Upper lobe of right lung (tissue), 1 donor: ENCODE measurements around the gene GSAP. TPM values are rescaled to one million over a fixed set of nuclear protein-coding genes. Genes with fewer than 3 reads are reported as not detected.

Experiments
- ATAC-seq: fragments of 200-7000 bp; cut with Tn5 transposase; one replicate; pipeline ENCODE4 v1.9.1; 2020; ENCODE audit warnings: mild to moderate bottlenecking, moderate library complexity
- DNase-seq: peaks from one replicate; pipeline ENCODE4 v3.0.0-alpha.2; 2020
- H3K27ac ChIP-seq: fragments of 200-600 bp; one replicate; pipeline ENCODE4 v1.8.0; 2022
- H3K27me3 ChIP-seq: fragments of 200-600 bp; one replicate; pipeline ENCODE4 v1.8.0; 2022; ENCODE audit warnings: mild to moderate bottlenecking
- H3K36me3 ChIP-seq: fragments of 200-600 bp; one replicate; pipeline ENCODE4 v1.8.0; 2022
- H3K4me1 ChIP-seq: fragments of 200-600 bp; one replicate; pipeline ENCODE4 v1.8.0; 2022
- H3K4me3 ChIP-seq: fragments of 200-600 bp; one replicate; pipeline ENCODE4 v1.8.0; 2022; ENCODE audit warnings: mild to moderate bottlenecking
- H3K9me3 ChIP-seq: fragments of 200-600 bp; one replicate; pipeline ENCODE4 v1.8.0; 2022
- CTCF ChIP-seq: fragments of 200-600 bp; IDR thresholded peaks from one replicate; pipeline ENCODE4 v1.8.0; 2022; ENCODE audit warnings: antibody characterized with exemption
- intact Hi-C: fragments of 100-400 bp; cut with DNase I; formaldehyde crosslinking; loops from one replicate; pipeline ENCODE4 v1.11.0; 2022
- total RNA-seq: library from RNA; stranded (reverse); fragmentation: NEBNext Ultra II Directional; extraction: Animal tissue kit (Norgen Biotek cat#: 25700); gene quantifications from one replicate; pipeline ENCODE4 v1.2.1, GENCODE V29; 2021
- donor health status: DM: no; HTN: yes; CAD: no; lungs with severe emphysema.

Gene GSAP
- total RNA-seq, 1 donor from 2014 or later: 64.9 TPM

- H3K27me3 ChIP-seq: no peaks in the 10 kb centered on the region
- ATAC-seq (no peak), DNase-seq (no peak)
- H3K4me1 ChIP-seq: peaks cover 26% of the 10 kb centered on the region
- H3K9me3 ChIP-seq: no peaks in the 10 kb centered on the region
- peak overlapping the region; percentile 95 for H3K27ac ChIP-seq
- peak overlapping the region; percentile 72 for H3K4me3 ChIP-seq
- no peaks in the 10 kb centered on the region for H3K36me3 ChIP-seq
- no peak for TF ChIP-seq CTCF
- intact Hi-C loops: no loop called here
Measured at GRCh38 chr7:77413861-77414424, 2.2 kb downstream of the GSAP start.

GRCh38 chr7:77413128-77413527 is 3.0 kb downstream of the GSAP start:
- H3K9me3 ChIP-seq: no peaks in the 10 kb centered on the region
- intact Hi-C loops: no loop called here
- no peak overlapping the region for H3K4me3 ChIP-seq
- peak; percentile 9 for ATAC-seq
- TF ChIP-seq CTCF: no peak
- peaks cover 30% of the 10 kb centered on the region for H3K4me1 ChIP-seq
- DNase-seq: no peak
- H3K27ac ChIP-seq: peak overlapping the region; percentile 95
- H3K36me3 ChIP-seq: no peaks in the 10 kb centered on the region
- no peaks in the 10 kb centered on the region for H3K27me3 ChIP-seq

GRCh38 chr7:77409739-77410547 is 6.2 kb downstream of the GSAP start:
- H3K4me1 ChIP-seq: peaks cover 30% of the 10 kb centered on the region
- H3K4me3 ChIP-seq: no peak overlapping the region
- peak overlapping the region; percentile 76 for H3K27ac ChIP-seq
- H3K27me3 ChIP-seq: no peaks in the 10 kb centered on the region
- no peaks in the 10 kb centered on the region for H3K36me3 ChIP-seq
- intact Hi-C loops: no loop called here
- ATAC-seq (peak; percentile 70), DNase-seq (no peak)
- no peaks in the 10 kb centered on the region for H3K9me3 ChIP-seq
- no peak for TF ChIP-seq CTCF

- Histone ChIP-seq H3K36me3 (no peaks in the 10 kb centered on the region), H3K27ac (peak overlapping the region; percentile 76), H3K27me3 (no peaks in the 10 kb centered on the region), H3K4me3 (no peak overlapping the region), H3K9me3 (no peaks in the 10 kb centered on the region), H3K4me1 (peaks cover 26% of the 10 kb centered on the region)
- no peak for DNase-seq
- intact Hi-C loops: no loop called here
- TF ChIP-seq CTCF: no peak
- peak; percentile 56 for ATAC-seq
Measured at GRCh38 chr7:77409005-77409738, 7.0 kb downstream of the GSAP start.

GRCh38 chr7:77407906-77408305 is 8.2 kb downstream of the GSAP start:
- TF ChIP-seq CTCF: no peak
- Histone ChIP-seq H3K9me3 (no peaks in the 10 kb centered on the region), H3K27ac (peak overlapping the region; percentile 76), H3K4me1 (peaks cover 24% of the 10 kb centered on the region), H3K27me3 (no peaks in the 10 kb centered on the region), H3K4me3 (no peak overlapping the region), H3K36me3 (no peaks in the 10 kb centered on the region)
- intact Hi-C loops: no loop called here
- DNase-seq: no peak
- ATAC-seq: no peak
